H1 (cell line): ENCODE data around the gene WRAP73. TPM values are rescaled to one million over a fixed set of nuclear protein-coding genes. Genes with fewer than 3 reads are reported as not detected.
A peak's percentile ranks its signal among the peaks of the same experiment; 100 is the strongest.

Source experiments
- CTCF ChIA-PET: fragments of 300-600 bp; sonication (Branson Sonifier 250); formaldehyde crosslinking; loops from one replicate; lab custom pipeline; 2021; ENCODE audit not compliant: partially characterized antibody; lab: Charles Lee
- POLR2A ChIA-PET: fragments of 300-600 bp; sonication (Branson Sonifier 250); formaldehyde crosslinking; loops from one replicate; lab custom pipeline; 2021; ENCODE audit warnings: inconsistent platforms; ENCODE audit not compliant: partially characterized antibody; lab: Charles Lee
- DNase-seq, 2 experiments: peaks; one replicate each; pipeline versions ENCODE4 v3.0.0 to v3.0.0-alpha.2; 2010 to 2022; ENCODE audit warnings: low spot score in 2 of 2, low read depth in 1 of 2, mixed read lengths in 1 of 2
- FAIRE-seq: peaks from 2 replicates; lab custom pipeline; 2011; peaks lifted over from hg19 to GRCh38; lab: Jason Lieb, UNC
- H2AFZ ChIP-seq: 2 replicates; pipeline ENCODE4 v1.8.1; 2012; ENCODE audit warnings: low read length, inconsistent platforms
- H2AK5ac ChIP-seq: 2 replicates; pipeline ENCODE4 v1.6.1; 2013; ENCODE audit warnings: low read depth, low read length
- H2BK120ac ChIP-seq: replicated peaks from 2 replicates; pipeline ENCODE3; 2013; ENCODE audit warnings: low read depth, low read length, inconsistent platforms
- H2BK12ac ChIP-seq: 2 replicates; pipeline ENCODE4 v1.6.1; 2013; ENCODE audit warnings: low read depth, low read length
- H2BK15ac ChIP-seq: 2 replicates; pipeline ENCODE4 v1.6.1; 2013; ENCODE audit warnings: low read length
- H2BK20ac ChIP-seq: 2 replicates; pipeline ENCODE4 v1.6.1; 2013; ENCODE audit warnings: low read length
- H2BK5ac ChIP-seq: 2 replicates; pipeline ENCODE4 v1.6.1; 2013; ENCODE audit warnings: low read depth, low read length
- H3K14ac ChIP-seq: 2 replicates; pipeline ENCODE4 v1.6.1; 2013; ENCODE audit warnings: inconsistent platforms; ENCODE audit not compliant: insufficient read length
- H3K18ac ChIP-seq: 2 replicates; pipeline ENCODE4 v1.6.1; 2013; ENCODE audit warnings: low read length; ENCODE audit errors: extremely low read depth
- H3K23ac ChIP-seq: 2 replicates; pipeline ENCODE4 v1.6.1; 2013; ENCODE audit warnings: inconsistent platforms; ENCODE audit not compliant: insufficient read length
- H3K23me2 ChIP-seq: 2 replicates; pipeline ENCODE4 v1.6.1; 2013; ENCODE audit warnings: low read depth, low read length
- H3K27ac ChIP-seq: 2 replicates; pipeline ENCODE4 v1.6.1; 2011; ENCODE audit warnings: low read depth, low read length, inconsistent platforms
- H3K27me3 ChIP-seq, 4 experiments: replicated peaks in 1 of 4; 1 replicate in 1 of 4; 2 replicates in 3 of 4; pipeline versions ENCODE4 v1.6.1 to v1.8.1; 2011 to 2013; ENCODE audit warnings: low read length in 3 of 4, mild to moderate bottlenecking in 3 of 4, inconsistent platforms in 2 of 4, mixed read lengths in 2 of 4, moderate library complexity in 1 of 4; ENCODE audit not compliant: control insufficient read depth in 3 of 4, insufficient read depth in 3 of 4; ENCODE audit errors: extremely low read depth in 1 of 4
- H3K36me3 ChIP-seq, 4 experiments: 2 replicates each; pipeline versions ENCODE4 v1.6.1 to v1.8.1; 2011 to 2013; ENCODE audit warnings: mild to moderate bottlenecking in 4 of 4, low read length in 3 of 4, moderate library complexity in 2 of 4, control low read depth in 1 of 4, inconsistent platforms in 1 of 4; ENCODE audit not compliant: insufficient read depth in 4 of 4, control insufficient read depth in 2 of 4
- H3K4ac ChIP-seq: replicated peaks from 2 replicates; pipeline ENCODE3; 2013; ENCODE audit warnings: low read length, low read depth, mixed read lengths, inconsistent platforms; ENCODE audit not compliant: insufficient read length
- H3K4me1 ChIP-seq, 4 experiments: replicated peaks in 1 of 4; 1 replicate in 1 of 4; 2 replicates in 3 of 4; pipeline versions ENCODE4 v1.6.1 to v1.8.1; 2011 to 2013; ENCODE audit warnings: low read length in 3 of 4, inconsistent platforms in 2 of 4, mixed read lengths in 1 of 4; ENCODE audit not compliant: insufficient read depth in 4 of 4, control insufficient read depth in 3 of 4
- H3K4me2 ChIP-seq, 2 experiments: 2 replicates each; pipeline versions ENCODE4 v1.6.1 to v1.8.1; 2011 to 2013; ENCODE audit warnings: low read depth in 2 of 2, low read length in 2 of 2, control low read depth in 1 of 2, inconsistent platforms in 1 of 2, mild to moderate bottlenecking in 1 of 2; ENCODE audit not compliant: insufficient read depth in 1 of 2
- H3K4me3 ChIP-seq, 4 experiments: fragments of 200-600, 300-600 bp in 1 of 4; sonication (generic), shearing (Covaris generic), sonication (Bioruptor Twin) in 1 of 4; 2 replicates each; pipeline versions ENCODE4 v1.5.1 to v1.8.1; 2011 to 2016; ENCODE audit warnings: low read length in 4 of 4, low read depth in 3 of 4, control low read depth in 2 of 4, inconsistent platforms in 2 of 4, mild to moderate bottlenecking in 2 of 4, mixed read lengths in 1 of 4, moderate library complexity in 1 of 4; ENCODE audit not compliant: insufficient read depth in 2 of 4; ENCODE audit errors: extremely low read depth in 1 of 4
- H3K56ac ChIP-seq: replicated peaks from 2 replicates; pipeline ENCODE3; 2013; ENCODE audit warnings: low read depth, mild to moderate bottlenecking, mixed read lengths, low read length, inconsistent platforms; ENCODE audit not compliant: insufficient read length
- H3K79me1 ChIP-seq: 2 replicates; pipeline ENCODE4 v1.6.1; 2013; ENCODE audit warnings: low read depth, low read length, control low read depth
- H3K79me2 ChIP-seq, 2 experiments: 2 replicates each; pipeline versions ENCODE4 v1.6.1 to v1.8.1; 2012 to 2013; ENCODE audit warnings: low read length in 2 of 2, mild to moderate bottlenecking in 2 of 2, inconsistent platforms in 1 of 2; ENCODE audit not compliant: insufficient read depth in 2 of 2, control insufficient read depth in 1 of 2
- H3K9ac ChIP-seq, 4 experiments: replicated peaks in 1 of 4; 1 replicate in 1 of 4; 2 replicates in 3 of 4; pipeline versions ENCODE4 v1.6.1 to v1.8.1; 2011 to 2013; ENCODE audit warnings: low read depth in 3 of 4, low read length in 3 of 4, control low read depth in 2 of 4, mild to moderate bottlenecking in 2 of 4, moderate library complexity in 2 of 4, inconsistent platforms in 1 of 4; ENCODE audit errors: extremely low read depth in 1 of 4
- H3K9me3 ChIP-seq, 2 experiments: 2 replicates each; pipeline versions ENCODE4 v1.6.1 to v1.8.1; 2012 to 2013; ENCODE audit warnings: mild to moderate bottlenecking in 2 of 2, moderate library complexity in 2 of 2, control low read depth in 1 of 2, inconsistent platforms in 1 of 2, low read depth in 1 of 2, low read length in 1 of 2, mixed read lengths in 1 of 2; ENCODE audit not compliant: insufficient read depth in 2 of 2
- H4K20me1 ChIP-seq, 2 experiments: replicated peaks in 1 of 2; 2 replicates each; pipeline versions ENCODE3 to v1.8.1; 2011 to 2013; ENCODE audit warnings: inconsistent platforms in 2 of 2, low read length in 2 of 2, mild to moderate bottlenecking in 1 of 2; ENCODE audit not compliant: insufficient read depth in 2 of 2, control insufficient read depth in 1 of 2
- H4K5ac ChIP-seq: 2 replicates; pipeline ENCODE4 v1.6.1; 2013; ENCODE audit warnings: low read length, low read depth, mixed read lengths, inconsistent platforms; ENCODE audit not compliant: insufficient read length
- H4K8ac ChIP-seq: 2 replicates; pipeline ENCODE4 v1.8.0; 2013; ENCODE audit warnings: mild to moderate bottlenecking, moderate library complexity, low read length, inconsistent platforms; ENCODE audit not compliant: insufficient read depth; ENCODE audit errors: extremely low read depth
- H4K91ac ChIP-seq: replicated peaks from 2 replicates; pipeline ENCODE3; 2013; ENCODE audit warnings: low read length, mixed read lengths, inconsistent platforms; ENCODE audit not compliant: insufficient read length
- CTBP2 ChIP-seq: IDR thresholded peaks from 2 replicates; pipeline ENCODE4 v1.7.0; 2011; ENCODE audit warnings: borderline replicate concordance, mild to moderate bottlenecking, moderate library complexity, mixed read lengths, low read length; ENCODE audit not compliant: insufficient read depth, insufficient read length
- HDAC2 ChIP-seq, 2 experiments: fragments of 300-600 bp in 1 of 2; sonication (generic) in 1 of 2; IDR thresholded peaks; 2 replicates each; pipeline ENCODE4 v1.6.1; 2011 to 2012; ENCODE audit warnings: low read depth in 2 of 2, low read length in 2 of 2, mild to moderate bottlenecking in 2 of 2, moderate library complexity in 2 of 2, borderline replicate concordance in 1 of 2, inconsistent platforms in 1 of 2
- HDAC6 ChIP-seq: IDR thresholded peaks from one replicate; pipeline ENCODE4 v1.7.1; 2012; ENCODE audit warnings: low read depth, mild to moderate bottlenecking, inconsistent platforms, low read length, moderate library complexity
- KDM4A ChIP-seq: IDR thresholded peaks from one replicate; pipeline ENCODE4 v1.7.1; 2012; ENCODE audit warnings: low read depth, mild to moderate bottlenecking, moderate library complexity, low read length, inconsistent platforms; ENCODE audit not compliant: severe bottlenecking
- NANOG ChIP-seq: IDR thresholded peaks from 2 replicates; pipeline ENCODE4 v1.6.1; 2011; ENCODE audit warnings: low read length, low read depth, mild to moderate bottlenecking, inconsistent platforms; ENCODE audit not compliant: insufficient read depth, poor library complexity, severe bottlenecking
- SRF ChIP-seq: IDR thresholded peaks from 2 replicates; pipeline ENCODE4 v1.6.1; 2011; ENCODE audit warnings: mild to moderate bottlenecking, low read depth, low read length, moderate library complexity
- WGBS, 2 experiments: shearing (Covaris generic) in 1 of 2; methylation state at CpG; one replicate each; pipeline versions ENCODE4 v1.1.6 to v1.1.7; 2013 to 2015; ENCODE audit warnings: low lambda C conversion rate in 2 of 2, mixed read lengths in 2 of 2, inconsistent platforms in 1 of 2, low coverage in 1 of 2, missing lambda C conversion rate in 1 of 2; ENCODE audit not compliant: insufficient replicate concordance in 2 of 2, insufficient coverage in 1 of 2, insufficient read length in 1 of 2; ENCODE audit errors: extremely low coverage in 1 of 2, missing lambda C conversion rate in 1 of 2; 5-methylcytosine and 5-hydroxymethylcytosine counted together
- polyA plus RNA-seq, 7 experiments: library from polyadenylated mRNA; depleted of rRNA in 3 of 7; stranded (reverse) in 5 of 7; unstranded in 2 of 7; fragments of >200 nt in 5 of 7; fragments of 200-250 nt in 2 of 7; gene quantifications; 1 replicate in 5 of 7; 2 replicates in 1 of 7; 4 replicates in 1 of 7; pipeline versions ENCODE4 v1.2.1 to v1.2.3, GENCODE V29; 2011 to 2013; ENCODE audit warnings: missing spikeins in 2 of 7, mixed read lengths in 2 of 7
- total RNA-seq: library from RNA; stranded (reverse); fragmentation: NEBNext Ultra II Directional; extraction: Animal tissue kit (Norgen Biotek cat#: 25700); gene quantifications from 2 replicates; pipeline ENCODE4 v1.2.1, GENCODE V29; 2021
- TF ChIP-seq, protein P1 (sequence below): IDR thresholded peaks from 2 replicates; pipeline ENCODE4 v1.6.1; 2011; ENCODE audit warnings: low read length, improper control_type of control experiment
- TF ChIP-seq, protein P2 (sequence below): IDR thresholded peaks from 2 replicates; pipeline ENCODE4 v1.6.1; 2011; ENCODE audit warnings: low read depth, mild to moderate bottlenecking, low read length; ENCODE audit not compliant: insufficient read depth

The WRAP73 gene
- total and polyA plus RNA-seq, 2 of the 8 experiments (the other 6 are each of a cell fraction or from before 2014, with no cell fraction given): 30.3 to 50.7 TPM

GRCh38 chr1:3599816-3600215 is 50.1 kb downstream of the WRAP73 start:
- 82% methylated on average over 15 of the region's 15 CpGs; no CpG with 5 or more reads in 1 of the 2 experiments for WGBS, 2 experiments
- CTCF ChIA-PET: interaction anchor here (0.7 to 5.6 kb wide), 7 partner anchors 8 to 125 kb away, joined by 3 to 35 read pairs (median 11); no protein-coding TSS in a partner anchor
- FAIRE-seq: no peak
- H3K4me1 ChIP-seq: peaks cover 0 to 22% (median 18%) of the 10 kb centered on the region in 4 experiments; a peak in 6 of 7 replicates
- H3K79me2 ChIP-seq: no peaks in the 10 kb centered on the region; a peak in 1 of 4 replicates
- no peaks in the 10 kb centered on the region for H3K27me3 ChIP-seq
- peak overlapping the region; percentile 68; the same call in 1 of the 2 replicates for H4K8ac ChIP-seq
- no peak overlapping the region for H3K56ac ChIP-seq
- no peak overlapping the region for H3K14ac ChIP-seq
- no peak for DNase-seq
- H2BK20ac ChIP-seq: no peak overlapping the region
- H2BK120ac ChIP-seq: no peak overlapping the region
- H3K27ac ChIP-seq: no peak overlapping the region
- no peak overlapping the region for H4K5ac ChIP-seq
- H2BK12ac ChIP-seq: no peak overlapping the region
- H3K4me3 ChIP-seq: no peak overlapping the region
- no peak overlapping the region for H3K4me2 ChIP-seq
- H2AK5ac ChIP-seq: no peak overlapping the region
- H2BK5ac ChIP-seq: peak overlapping the region; percentile 60; the same call in 1 of the 2 replicates
- no peaks in the 10 kb centered on the region for H3K36me3 ChIP-seq
- POLR2A ChIA-PET: interaction anchor here (0.6 kb wide), 1 partner anchor 53 kb away, joined by 3 read pairs; no protein-coding TSS in a partner anchor
- H4K91ac ChIP-seq: no peak overlapping the region
- peaks cover 3% of the 10 kb centered on the region; the same call in 1 of the 2 replicates for H3K79me1 ChIP-seq
- H3K23ac ChIP-seq: no peak overlapping the region
- H3K9me3 ChIP-seq: no peaks in the 10 kb centered on the region; a peak in 1 of 4 replicates
- peaks cover under 1% of the 10 kb centered on the region; the same call in 1 of the 2 replicates for H3K23me2 ChIP-seq
- H3K18ac ChIP-seq: no peak overlapping the region
- H3K4ac ChIP-seq: no peak overlapping the region
- no peak overlapping the region for H2AFZ ChIP-seq
- H3K9ac ChIP-seq: no peak overlapping the region
- H4K20me1 ChIP-seq: peaks cover 0 to under 1% of the 10 kb centered on the region in 2 experiments
- H2BK15ac ChIP-seq: no peak overlapping the region
- TF ChIP-seq, protein P1, sequence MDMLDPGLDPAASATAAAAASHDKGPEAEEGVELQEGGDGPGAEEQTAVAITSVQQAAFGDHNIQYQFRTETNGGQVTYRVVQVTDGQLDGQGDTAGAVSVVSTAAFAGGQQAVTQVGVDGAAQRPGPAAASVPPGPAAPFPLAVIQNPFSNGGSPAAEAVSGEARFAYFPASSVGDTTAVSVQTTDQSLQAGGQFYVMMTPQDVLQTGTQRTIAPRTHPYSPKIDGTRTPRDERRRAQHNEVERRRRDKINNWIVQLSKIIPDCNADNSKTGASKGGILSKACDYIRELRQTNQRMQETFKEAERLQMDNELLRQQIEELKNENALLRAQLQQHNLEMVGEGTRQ: no peak
- no peak for TF ChIP-seq SRF
- no peak for TF ChIP-seq HDAC2 (IDR thresholded peaks at IDR 0.05; ENCODE audit: borderline replicate concordance in 1 of 2, low read depth in 2 of 2, low read length in 2 of 2)
- TF ChIP-seq HDAC6: no peak
- TF ChIP-seq NANOG: no peak
- TF ChIP-seq KDM4A: no peak
- TF ChIP-seq CTBP2: no peak
- TF ChIP-seq, protein P2, sequence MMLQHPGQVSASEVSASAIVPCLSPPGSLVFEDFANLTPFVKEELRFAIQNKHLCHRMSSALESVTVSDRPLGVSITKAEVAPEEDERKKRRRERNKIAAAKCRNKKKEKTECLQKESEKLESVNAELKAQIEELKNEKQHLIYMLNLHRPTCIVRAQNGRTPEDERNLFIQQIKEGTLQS: no peak
